ENCODE data around the gene NUBP1.
"Not testable (repeated sequence)": the region's sequence is repeated elsewhere in the genome, so short reads cannot be mapped to it uniquely, and the experiment has no call there.

Gene NUBP1

DNA sequence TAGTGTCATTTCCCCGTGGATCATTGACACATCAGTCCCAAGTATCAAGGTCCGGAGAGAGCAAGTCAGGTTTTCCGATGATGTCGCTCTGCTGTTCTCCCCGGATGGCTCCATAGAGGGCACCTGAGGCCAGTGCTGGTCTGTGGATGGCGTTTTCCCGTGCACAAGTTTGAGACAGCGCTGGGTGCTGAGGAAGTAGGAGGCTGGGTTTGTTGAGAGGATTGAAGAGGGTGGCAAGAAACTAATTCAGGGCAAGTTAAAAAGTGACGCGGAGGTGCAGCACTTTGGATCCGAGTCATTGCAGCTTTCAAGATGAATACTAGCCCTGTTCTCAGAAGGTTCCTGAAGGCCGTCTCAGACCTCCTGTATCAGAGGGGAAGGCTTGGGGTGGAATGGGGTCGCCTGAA, 7.7 kb downstream of the NUBP1 start:
- no peak for DNase-seq (ENCODE audit: low read depth)

DNA sequence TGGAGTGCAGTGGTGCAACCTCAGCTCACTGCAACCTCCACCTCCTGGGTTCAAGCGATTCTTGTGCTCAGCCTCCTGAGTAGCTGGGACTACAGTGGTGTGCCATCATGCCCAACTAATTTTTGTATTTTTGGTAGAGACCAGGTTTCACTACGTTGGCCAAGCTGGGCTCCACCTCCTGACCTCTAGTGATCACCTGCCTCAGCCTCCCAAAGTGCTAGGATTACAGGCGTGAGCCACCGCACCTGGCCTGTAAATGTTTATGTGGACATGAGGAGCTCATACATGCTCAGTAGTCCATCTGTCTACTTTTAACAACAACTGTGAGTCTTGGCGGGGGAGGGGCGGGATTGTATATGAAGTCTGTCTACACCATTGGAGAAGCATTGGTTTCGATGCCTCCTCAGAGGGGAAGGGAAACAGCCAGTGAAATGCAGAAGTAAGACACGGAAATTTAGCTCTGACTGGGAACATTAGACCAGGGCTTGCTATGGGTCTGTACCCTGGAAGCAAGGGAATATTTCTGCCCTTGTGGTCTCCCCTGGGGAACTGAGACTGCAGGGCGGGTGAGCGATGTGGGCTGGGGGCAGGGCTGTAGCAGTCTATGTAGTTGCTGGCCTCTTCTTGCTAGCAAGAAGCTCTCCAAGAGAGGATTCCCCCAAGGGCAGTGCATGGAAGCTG, 9.3 kb downstream of the NUBP1 start:
- DNase-seq (ENCODE audit: low read depth), result no peak

DNA sequence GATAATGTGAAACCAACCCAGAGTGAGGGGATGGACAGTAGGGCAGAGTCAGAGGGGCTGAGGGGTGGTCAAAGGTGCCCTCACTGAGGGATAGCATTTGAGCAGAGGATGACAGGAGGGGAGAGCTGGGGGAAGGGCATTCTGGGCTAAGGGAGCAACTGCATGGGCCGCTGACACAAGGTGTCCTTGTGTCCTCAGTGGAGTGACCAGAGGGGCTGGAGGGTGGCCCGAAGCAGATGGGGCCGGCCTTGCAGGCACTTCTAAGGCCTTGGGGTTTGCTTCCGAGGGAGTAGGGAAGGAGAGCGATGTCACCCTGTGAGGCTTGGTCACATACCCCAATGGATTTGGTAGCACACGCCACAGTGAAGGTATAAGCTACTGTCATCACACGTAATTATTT, 10.0 kb downstream of the NUBP1 start:
- no peak for DNase-seq (ENCODE audit: low read depth)

DNA sequence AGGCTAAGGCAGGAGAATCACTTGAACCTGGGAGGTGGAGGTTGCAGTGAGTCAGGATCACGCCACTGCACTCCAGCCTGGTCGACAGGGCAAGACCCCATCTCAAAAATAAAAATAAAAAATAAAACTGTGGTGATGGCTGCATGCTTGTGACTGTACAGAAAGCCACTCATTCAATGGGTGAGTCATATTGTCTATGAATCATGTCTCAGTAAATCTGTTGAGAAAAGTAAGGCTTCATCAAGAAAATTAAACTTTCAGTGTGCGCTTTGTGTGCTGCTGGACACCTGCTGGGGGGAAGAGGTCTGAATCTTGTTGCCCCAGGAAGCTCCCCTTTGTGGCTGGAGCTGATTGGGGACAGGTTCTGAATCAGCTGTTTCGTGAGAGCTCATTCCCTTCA, 11.3 kb downstream of the NUBP1 start:
- DNase-seq (ENCODE audit: low read depth), result peak; percentile 82

DNA sequence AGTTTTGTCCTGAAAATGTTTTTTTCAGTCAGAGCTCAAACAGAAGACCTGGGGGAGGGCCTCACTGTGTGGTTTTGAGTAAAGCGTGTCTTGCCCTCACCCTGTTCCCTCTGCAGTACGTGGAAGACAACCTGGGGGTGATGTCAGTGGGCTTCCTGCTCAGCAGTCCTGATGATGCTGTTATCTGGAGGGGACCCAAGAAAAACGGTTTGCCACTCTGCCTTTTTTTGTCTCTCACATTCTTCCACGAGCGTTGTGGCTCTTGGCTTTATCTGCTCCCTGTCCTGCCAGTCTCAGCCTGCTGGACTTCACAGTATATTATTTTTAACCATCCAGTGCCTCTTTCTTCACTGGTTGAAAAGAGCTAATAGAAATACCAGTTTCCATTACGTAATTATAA, 12.9 kb downstream of the NUBP1 start:
- no peak for DNase-seq (ENCODE audit: low read depth)

DNA sequence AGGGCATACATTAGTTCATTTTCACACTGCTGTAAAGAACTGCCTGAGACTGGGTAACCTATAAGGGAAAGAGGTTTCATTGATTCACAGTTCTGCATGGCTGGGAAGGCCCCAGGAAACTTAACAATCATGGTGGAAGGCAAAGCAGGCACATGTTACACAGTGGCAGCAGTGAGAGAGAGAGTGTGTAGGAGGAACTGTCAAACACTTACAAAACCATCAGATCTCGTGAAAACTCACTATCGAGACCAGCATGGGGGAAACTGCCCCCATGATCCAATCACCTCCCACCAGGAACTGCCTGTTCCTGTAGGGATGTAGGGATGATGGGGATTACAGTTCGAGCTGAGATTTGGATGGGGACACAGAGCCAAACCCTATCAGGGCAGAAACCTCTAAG, 17.2 kb downstream of the NUBP1 start:
- DNase-seq (ENCODE audit: low read depth), result no peak

DNA sequence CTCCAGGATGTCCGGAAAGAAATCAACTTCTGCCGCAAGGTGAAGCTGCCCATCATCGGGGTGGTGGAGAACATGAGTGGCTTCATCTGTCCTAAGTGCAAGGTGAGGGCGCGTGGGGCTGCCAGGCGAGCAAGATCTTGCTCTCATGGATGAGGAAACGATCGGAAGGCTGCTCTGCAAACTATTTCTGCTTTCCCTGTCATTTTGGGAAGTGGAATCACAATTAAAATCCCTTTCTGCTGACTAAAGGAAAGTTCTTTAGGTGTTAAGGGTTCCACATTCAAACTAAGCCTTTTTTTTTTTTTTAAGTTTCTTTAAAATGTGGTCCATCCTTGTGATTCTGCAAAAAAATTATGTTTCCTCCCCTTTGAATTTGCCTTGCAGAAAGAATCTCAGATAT, 17.7 kb downstream of the NUBP1 start:
- DNase-seq (ENCODE audit: low read depth), result no peak

DNA sequence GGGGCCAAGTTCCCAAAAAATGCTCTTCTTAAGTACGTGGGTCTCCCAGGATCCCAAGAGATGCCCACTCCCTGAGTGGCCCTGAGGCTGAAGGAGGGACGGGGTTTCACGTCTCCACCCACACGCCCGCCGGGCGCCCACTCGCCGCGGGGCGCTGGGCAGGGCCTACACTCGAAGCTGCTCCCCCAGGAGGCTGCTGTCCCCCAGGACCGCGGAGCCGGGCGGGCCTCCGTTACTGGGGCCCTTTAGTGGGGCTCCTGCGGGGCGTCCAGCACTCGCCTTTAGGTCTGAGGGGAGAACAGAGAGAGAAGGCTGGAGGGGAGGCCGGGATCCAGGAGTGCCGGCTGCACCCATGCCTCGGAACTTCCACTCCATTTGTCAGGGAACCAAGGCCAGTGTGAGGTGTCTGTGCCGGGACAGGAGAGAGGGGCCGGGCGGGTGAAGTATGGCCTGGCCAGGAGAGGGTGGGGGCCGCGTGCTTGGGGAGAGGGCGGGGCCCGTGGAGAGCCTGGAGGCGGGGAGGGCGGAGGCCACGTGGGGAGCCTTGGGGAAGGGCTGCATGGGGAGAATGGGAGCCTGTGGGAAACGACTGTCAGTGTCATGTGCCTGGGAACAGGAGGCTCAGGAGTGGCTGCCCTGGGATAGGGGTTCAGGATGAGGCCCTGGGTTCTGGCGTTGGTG, 18.8 kb downstream of the NUBP1 start:
- no peak for DNase-seq (ENCODE audit: low read depth)

DNA sequence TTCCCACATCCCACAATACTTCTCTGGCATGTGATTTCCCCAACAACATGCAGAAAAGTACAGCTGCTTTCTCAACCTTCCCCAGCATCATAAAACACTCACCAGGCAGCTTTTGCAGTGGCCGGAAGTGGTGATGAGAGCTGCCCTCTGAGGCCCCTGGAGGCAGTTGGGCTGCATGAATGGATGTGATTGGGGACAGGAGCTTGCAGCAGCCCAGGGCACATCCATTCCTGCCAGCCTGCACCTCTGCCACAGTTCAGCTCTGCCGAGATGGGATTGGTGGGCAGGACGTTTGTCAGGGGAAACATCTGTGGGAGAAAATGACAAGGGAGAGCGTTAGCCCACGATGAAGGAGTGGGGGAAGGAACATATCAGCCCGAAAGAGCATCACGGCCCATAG, 19.8 kb downstream of the NUBP1 start:
- no peak for DNase-seq (ENCODE audit: low read depth)

DNA sequence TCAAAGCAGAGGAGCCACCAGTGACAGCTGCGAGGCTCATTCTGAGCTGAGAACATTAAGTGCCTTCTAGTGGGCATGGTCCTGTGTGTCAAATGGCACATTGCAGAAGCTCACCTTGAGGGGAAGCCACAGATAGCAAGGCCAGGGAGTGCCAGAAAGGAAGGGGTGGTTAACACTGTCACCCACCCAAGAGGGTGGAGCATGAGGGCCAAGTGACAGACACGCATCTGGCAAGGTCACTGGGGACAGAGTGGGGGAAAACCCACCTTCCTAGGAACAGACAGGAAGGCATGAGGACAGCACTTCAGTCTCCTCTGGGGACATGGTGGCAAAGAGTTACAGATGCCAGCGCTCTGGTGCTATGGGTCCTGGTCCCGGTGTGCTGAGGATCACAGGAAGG, 22.1 kb downstream of the NUBP1 start:
- DNase-seq (ENCODE audit: low read depth), result no peak

DNA sequence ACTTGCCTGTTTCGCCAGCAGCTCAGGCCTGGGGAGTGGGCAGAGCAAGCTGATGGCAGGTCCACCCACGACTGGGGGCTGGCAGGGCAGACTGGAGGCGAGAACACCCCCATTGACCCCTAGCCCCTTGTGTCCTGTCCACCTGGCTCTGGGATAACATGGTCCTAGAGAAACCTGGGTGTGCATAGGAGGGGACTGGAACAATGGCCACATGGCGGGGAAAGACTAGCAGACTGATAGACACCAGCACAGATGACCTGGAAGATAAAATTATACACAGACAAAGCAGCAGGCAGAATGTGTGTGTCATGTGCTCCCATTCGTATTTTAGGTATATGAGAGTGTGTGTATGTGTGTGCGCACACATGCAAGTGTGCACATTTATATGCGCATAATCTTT, 23.5 kb downstream of the NUBP1 start:
- DNase-seq (ENCODE audit: low read depth), result no peak

DNA sequence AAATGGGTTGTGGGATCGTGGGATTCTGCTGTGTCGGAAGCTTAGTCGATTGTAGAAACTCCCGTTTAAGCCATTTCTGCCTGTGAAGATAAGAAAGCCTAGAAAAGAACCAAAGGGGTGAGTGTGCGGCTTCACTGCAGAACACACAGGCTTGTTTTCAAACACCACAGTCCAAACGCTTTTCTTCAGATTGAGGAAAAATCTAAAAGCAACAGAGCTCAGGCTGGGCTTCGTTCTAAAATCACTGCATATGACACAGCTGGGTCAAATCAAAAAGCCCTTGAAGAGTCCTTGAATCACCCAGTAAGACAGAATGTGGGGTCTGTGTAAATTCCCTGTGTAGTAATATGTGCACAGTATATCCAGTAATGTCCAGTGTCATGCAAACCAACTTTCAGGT, 25.7 kb downstream of the NUBP1 start:
- no peak for DNase-seq (ENCODE audit: low read depth)

DNA sequence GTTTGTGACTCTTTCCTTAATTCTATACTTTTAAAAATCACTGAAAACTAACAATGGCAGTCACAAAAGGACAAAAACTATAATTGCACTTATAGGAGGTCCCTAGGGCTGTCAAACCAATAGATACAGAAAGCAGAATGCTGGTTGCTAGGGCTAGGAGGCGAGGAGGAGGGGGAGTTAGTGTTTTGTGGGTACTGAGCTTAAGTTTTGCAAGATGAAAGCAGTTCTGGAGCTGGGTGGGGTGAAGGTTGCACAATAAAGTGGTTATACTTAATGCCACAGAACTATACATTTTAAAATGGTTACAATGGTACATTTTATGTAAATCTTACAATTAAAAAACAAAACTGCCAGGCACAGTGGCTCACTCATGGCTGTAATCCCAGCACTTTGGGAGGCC, 27.3 kb downstream of the NUBP1 start:
- DNase-seq (ENCODE audit: low read depth), result no peak

DNA sequence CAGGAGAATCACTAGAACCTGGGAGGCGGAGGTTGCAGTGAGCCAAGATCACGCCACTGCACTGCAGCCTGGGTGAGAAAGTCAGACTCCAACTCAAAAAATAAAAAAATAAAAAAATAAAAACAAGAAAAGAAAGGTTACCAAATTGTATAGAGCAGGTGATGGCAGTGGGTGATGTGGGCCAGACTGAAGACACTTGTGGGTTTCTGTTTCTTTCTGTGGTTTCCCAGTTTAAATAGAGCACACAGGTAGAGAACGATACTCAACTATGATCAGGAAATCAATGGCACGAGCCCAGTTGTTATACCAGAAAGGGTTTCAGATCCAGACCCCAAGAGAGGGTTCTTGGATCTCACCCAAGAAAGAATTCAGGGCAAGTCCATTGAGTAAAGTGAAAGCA, 32.6 kb downstream of the NUBP1 start:
- no peak for DNase-seq (ENCODE audit: low read depth)

DNA sequence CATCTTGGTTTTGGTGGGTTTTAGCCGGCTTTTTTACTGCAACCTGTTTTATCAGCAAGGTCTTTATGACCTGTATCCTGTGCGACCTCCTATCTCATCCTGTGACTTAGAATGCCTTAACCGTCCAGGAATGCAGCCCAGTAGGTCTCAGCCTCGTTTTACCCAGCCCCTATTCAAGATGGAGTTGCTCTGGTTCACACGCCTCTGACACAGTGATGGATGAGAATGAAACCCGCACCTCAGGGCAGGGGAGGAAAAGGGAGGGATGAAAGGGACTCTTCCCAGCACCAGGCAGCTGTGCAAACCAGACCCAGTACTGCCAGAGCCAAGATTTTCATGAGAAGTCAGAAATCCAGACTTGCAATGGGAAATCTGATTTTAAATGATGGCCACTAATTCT, 33.3 kb downstream of the NUBP1 start:
- not testable (repeated sequence) for DNase-seq (ENCODE audit: low read depth)

DNA sequence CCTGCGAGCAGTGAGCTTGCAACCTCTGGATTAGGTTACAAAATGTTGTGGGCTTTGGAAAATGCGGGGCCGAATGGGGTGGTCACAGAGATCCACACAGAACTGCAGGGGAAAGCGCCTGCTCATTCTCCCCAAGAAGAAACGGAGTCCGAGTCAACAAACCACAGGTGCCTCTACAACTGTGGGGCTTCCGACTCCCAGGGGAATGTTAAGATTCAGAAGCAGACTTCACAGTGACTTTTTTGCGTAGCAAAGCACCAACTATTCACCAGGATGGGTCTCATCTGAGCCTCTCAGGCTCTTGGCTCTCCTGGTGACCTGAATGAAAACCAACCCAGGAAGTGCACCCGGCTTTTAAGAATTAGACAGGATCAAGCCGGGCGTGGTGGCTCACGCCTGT, 33.7 kb downstream of the NUBP1 start:
- no peak for DNase-seq (ENCODE audit: low read depth)

DNA sequence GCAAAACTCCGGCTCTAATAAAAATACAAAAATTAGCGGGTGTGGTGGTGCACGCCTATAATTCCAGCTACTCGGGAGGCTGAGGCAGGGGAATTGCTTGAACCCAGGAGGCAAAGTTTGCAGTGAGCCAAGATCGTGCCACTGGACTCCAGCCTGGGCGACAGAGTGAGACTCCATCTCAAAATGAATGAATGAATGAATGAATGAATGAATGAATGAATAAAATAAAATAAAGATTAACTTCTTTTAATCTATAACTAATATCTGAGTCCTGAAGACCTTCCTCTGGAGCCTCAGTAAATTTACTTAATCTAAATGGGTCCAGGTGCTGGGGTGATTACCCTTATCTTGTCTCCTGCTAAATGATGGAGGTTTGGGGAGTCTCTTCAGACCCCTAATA, 36.3 kb downstream of the NUBP1 start:
- DNase-seq (ENCODE audit: low read depth), result not testable (repeated sequence)

DNA sequence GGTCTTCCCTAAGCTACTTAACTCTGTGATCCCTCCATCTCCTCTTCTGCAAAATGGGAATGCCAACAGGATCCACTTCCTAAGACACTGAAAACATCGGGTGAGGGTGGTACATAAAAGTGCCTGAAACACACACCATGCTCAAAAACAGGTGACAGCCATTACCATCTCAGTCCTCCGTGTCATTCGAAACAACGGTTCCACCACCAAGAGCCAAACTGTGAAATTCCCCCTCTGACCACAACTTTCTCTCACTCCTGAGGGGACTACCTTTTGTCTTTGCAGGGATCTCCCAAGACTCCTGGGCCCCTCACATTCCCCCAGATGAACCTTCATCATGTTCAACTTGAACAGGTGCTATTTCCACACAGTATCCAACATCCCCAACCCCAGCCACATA, 37.0 kb downstream of the NUBP1 start:
- no peak for DNase-seq (ENCODE audit: low read depth)

DNA sequence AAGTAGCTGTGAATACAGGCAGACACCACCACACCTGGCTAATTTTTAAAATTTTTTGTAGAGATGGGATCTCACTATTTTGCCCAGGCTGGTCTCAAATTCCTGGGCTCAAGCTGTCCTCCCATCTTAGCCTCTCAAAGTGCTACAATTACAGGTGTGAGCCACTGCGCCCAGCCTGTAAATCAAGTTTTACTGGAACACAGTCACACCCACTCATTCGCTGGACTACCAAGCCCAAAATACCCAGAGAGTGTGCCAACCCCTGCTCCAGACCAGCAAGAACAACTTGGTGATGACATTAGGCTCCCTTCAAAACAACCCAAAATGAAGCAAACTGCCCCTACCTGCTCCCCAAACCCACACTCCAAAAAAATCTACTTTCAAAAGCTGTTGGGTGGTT, 39.0 kb downstream of the NUBP1 start:
- no peak for DNase-seq (ENCODE audit: low read depth)

DNA sequence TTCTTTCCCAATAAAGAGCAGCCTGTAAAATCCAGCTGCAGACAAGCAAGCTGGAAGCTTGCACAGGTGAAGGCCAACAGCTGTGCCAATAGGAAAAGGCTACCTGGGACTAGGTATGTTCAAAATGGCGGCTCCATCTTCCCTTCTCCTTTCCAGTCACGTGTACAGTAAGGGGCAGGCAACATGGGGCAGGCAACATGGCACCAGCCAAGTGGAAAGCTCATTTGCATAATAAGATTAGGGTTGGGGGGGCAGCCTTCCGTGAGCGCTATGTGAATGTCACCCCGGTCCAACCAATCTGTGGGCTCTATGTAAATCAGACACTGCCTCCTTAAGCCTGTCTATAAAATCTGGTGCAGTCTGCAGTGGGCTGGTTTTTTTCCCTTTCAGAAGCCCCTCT, 43.7 kb downstream of the NUBP1 start:
- no peak for DNase-seq (ENCODE audit: low read depth)

DNA sequence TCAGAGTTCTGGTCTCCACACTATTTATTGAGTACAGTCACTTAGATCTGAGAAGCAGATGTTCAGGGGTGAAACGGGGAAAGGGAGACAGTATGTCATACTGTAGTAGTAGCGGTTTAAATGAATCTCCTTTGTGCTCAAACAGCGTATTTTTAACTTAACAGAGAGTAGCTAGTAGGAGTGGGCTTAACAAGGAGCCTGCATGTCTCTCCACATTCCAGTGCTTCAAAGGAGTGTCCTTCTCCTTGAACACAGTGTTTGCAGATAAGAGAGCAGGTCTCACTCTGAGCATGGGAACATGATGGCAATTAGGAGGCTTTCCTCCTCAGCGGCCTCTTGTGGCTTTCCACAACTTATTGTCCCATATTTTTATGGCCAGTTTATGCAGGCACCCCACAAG, 45.0 kb downstream of the NUBP1 start:
- DNase-seq (ENCODE audit: low read depth), result not testable (repeated sequence)

DNA sequence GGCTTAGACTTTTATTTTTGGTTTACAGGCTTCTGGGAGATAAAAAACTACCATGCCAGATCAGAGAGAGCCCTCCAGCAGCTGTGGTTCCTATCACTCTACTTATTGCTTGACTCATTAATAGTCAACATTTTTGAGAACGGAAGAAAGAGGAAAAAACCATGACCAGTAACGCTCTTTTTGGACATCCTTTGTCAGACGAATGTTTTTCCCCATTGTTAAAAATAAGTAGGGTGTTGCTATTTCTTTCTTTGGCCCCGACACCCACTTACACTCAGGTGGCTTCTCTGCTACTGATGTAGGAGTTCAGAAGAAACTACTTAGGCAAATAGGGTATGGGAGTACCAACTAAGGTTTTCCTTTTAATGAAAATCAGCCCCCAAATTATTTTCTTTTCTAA, 47.4 kb downstream of the NUBP1 start:
- no peak for DNase-seq (ENCODE audit: low read depth)

DNA sequence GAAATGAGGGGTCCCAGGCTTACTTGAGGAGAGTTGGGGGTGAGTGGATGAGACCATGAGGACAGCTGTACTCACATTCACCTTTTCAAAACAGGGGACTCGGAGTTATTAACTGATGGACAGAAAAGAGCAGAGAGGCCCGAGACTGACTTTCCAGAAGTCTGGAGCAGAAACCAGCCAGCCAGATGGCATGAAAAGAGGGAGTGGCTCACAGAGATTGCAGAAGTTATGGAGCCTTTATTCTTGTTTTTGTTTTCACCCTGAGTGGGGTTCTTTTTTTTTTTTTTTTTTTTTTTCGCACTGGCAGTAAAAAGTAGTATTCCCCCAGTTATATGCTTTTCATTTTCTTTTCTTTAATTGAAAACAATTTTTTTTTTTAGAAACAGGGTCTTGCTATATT, 56.1 kb downstream of the NUBP1 start:
- DNase-seq (ENCODE audit: low read depth), result no peak

DNA sequence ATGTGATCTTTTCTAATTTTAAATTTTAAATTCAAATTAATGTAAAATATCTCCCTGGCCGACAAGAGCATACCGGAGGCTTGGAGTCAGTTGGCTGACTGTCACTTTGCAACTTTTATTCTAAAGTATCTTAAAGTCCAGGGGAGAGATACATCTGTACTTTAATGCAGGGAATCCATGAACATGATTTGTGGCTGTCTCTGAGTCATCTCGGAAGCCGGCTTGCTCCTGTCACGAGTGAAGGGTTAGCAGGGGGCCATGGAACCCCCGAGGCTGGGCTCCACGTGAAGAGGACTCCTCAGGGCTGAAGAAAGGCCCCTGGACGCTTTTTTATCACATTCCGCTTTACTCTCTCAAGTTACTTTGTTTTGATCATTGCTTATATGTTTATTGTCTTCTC, 61.7 kb downstream of the NUBP1 start:
- peak; percentile 9 for DNase-seq (ENCODE audit: low read depth)
